ENCODE measurements around the gene FAM163B.

FAM163B gene

DNA sequence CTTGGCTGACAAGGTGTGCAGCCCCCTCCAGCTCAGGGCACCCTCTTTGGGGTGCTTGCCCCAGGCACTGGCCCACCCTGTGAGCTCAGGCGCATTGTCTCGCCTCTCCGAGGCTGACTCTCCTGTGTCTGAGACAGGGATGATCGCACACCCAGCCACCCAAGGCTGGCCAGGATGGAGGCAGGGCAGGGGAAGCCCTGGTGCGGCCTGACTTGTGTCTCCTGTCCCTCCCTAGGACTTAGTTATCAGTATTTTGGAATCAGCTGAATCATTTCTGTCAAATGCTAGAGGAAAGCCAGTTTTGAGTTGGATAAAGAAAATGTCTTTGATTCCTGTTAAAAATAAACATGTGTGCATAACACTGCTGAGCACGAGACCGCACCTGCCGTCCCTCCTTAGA, 24.5 kb upstream of the FAM163B start:
- peak overlapping the region in 2 of 3 experiments; percentile 47 to 54 for H3K27ac Mint-ChIP-seq
- H3K4me1 Mint-ChIP-seq: peaks cover 48% of the 10 kb centered on the region
- H3K9me3 Mint-ChIP-seq: no peaks in the 10 kb centered on the region
- peaks cover 47% of the 10 kb centered on the region for H3K27me3 Mint-ChIP-seq (ENCODE audit: low read depth)
- peak overlapping the region in 1 of 3 experiments; percentile 16 for H3K4me3 Mint-ChIP-seq
- TF ChIP-seq, protein P1, sequence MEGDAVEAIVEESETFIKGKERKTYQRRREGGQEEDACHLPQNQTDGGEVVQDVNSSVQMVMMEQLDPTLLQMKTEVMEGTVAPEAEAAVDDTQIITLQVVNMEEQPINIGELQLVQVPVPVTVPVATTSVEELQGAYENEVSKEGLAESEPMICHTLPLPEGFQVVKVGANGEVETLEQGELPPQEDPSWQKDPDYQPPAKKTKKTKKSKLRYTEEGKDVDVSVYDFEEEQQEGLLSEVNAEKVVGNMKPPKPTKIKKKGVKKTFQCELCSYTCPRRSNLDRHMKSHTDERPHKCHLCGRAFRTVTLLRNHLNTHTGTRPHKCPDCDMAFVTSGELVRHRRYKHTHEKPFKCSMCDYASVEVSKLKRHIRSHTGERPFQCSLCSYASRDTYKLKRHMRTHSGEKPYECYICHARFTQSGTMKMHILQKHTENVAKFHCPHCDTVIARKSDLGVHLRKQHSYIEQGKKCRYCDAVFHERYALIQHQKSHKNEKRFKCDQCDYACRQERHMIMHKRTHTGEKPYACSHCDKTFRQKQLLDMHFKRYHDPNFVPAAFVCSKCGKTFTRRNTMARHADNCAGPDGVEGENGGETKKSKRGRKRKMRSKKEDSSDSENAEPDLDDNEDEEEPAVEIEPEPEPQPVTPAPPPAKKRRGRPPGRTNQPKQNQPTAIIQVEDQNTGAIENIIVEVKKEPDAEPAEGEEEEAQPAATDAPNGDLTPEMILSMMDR (IDR thresholded peaks at IDR 0.05; ENCODE audit: unreplicated experiment in 3 of 3): no peak
- H3K36me3 Mint-ChIP-seq (ENCODE audit: low read depth): no peaks in the 10 kb centered on the region

DNA sequence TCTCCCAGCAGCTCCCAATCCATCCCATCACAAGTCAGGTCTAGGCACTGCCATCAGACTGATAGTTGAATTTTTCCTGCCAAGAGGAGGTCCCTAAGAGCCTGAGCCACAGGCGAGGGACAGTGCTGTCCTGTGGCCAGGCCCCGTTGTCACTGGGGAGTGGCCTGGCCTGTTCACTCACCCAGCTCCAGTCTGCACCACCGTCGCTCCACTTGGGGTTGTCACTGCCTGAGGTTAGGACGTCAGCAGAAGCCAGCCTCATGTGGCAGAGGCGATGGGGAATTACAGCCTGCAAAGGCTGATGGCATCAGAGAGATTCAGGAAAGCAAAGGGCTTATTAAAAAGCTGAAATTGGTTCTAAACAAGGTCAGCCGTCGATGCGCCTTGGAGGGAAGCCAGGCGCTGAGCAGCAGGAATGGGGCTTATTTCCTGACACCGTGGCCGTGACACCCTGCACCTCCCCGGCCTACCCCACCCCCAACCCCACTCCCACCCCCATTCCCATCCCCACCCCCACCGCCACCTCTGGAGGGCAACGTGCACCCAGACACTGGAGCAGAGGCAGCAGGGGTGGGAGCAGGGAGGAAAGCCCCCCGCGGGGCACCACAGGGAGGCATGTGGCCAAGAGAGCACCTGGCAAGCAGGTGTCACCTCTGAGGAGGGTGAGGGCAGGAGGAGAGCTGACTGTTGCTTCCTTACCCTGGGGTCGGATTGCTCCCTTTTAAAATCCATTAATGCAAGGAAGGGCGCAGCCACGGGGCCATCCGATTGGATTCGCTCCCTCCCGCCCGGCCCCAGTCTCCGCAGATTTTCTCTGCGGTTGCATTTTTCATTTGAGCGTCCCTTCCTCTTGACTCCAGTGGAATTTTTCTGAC, 23.9 kb upstream of the FAM163B start:
- peak overlapping the region in 1 of 3 experiments; percentile 51 for H3K4me3 Mint-ChIP-seq
- TF ChIP-seq, protein P1 (IDR thresholded peaks at IDR 0.05; ENCODE audit: unreplicated experiment in 3 of 3): no peak
- H3K36me3 Mint-ChIP-seq (ENCODE audit: low read depth): no peaks in the 10 kb centered on the region
- no peaks in the 10 kb centered on the region for H3K9me3 Mint-ChIP-seq
- H3K27me3 Mint-ChIP-seq (ENCODE audit: low read depth): peaks cover 41% of the 10 kb centered on the region
- peaks cover 41% of the 10 kb centered on the region for H3K4me1 Mint-ChIP-seq
- peak overlapping the region in 2 of 3 experiments; percentile 33 to 45 for H3K27ac Mint-ChIP-seq

DNA sequence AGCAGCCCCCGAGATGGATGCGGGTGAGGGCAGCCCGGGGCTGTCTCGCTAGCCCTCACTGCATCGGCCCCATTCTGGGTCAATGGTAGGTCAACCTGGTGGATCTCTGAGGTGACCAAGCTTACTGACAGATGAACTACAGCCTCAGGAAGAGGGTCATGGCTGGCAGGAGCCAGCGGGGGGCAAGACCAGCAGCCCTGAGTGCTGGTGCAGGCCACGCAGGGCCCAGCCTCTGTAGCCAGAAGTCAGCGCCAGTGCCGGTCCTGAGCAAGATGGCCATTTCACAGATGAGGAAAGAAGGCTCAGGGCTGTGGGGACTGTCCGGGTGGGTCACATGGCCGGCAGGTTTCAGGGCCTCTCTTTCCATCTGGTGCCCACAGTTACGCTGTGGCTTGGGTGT, 21.9 kb upstream of the FAM163B start:
- Mint-ChIP-seq H3K4me3 (no peak overlapping the region), H3K36me3 (ENCODE audit: low read depth) (no peaks in the 10 kb centered on the region), H3K9me3 (peaks cover 10% of the 10 kb centered on the region), H3K27ac (no peak overlapping the region), H3K4me1 (peaks cover 29% of the 10 kb centered on the region), H3K27me3 (ENCODE audit: low read depth) (peaks cover 39% of the 10 kb centered on the region)
- TF ChIP-seq, protein P1 (IDR thresholded peaks at IDR 0.05; ENCODE audit: unreplicated experiment in 3 of 3): no peak

DNA sequence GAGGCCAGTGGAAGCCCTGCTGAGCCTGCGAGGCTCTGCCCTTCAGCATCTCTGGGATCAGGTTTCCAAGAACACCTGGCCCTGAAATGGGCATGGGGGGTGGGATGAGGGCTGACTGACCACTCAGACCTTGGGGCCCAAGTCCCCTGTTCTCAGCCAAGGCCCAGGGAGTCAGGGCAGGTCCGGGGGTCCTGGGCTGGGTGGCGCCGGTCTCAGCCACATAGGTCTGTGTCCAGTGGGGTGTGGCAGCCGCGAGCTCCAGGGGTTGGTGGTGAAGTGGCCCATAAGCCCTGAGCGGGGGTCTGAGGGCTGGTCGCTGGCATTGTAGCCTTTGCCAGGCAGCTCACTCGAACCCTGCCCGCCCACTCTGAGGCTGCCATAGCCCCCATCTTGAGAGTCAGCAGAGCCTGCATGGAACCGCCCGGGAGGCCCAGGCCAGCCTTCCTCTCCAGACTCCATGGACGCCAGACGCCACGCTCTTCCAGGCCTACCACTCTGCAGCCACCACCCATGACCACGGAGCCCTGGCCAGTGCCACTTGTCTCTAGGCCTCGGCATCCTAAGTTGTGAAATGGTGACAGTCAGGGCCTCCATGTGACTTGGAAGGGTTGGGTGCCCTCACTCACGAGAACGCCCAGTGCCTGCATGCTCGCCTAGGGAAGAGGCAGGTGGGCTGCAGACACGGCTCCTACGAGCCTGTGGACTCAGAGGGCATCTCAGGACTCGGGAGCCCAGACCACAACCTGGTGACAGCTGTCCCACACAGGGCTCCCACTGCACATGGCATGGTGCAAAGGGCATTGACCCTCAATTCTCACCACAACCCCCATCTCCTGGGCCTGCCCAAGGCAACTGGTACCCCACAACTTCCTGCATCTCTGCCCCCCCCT, 20.3 kb upstream of the FAM163B start:
- TF ChIP-seq, protein P1 (IDR thresholded peaks at IDR 0.05; ENCODE audit: unreplicated experiment in 3 of 3): no peak
- H3K27ac Mint-ChIP-seq: no peak overlapping the region
- peaks cover 15% of the 10 kb centered on the region for H3K4me1 Mint-ChIP-seq
- H3K36me3 Mint-ChIP-seq (ENCODE audit: low read depth): no peaks in the 10 kb centered on the region
- H3K9me3 Mint-ChIP-seq: peaks cover 20% of the 10 kb centered on the region
- H3K4me3 Mint-ChIP-seq: no peak overlapping the region
- H3K27me3 Mint-ChIP-seq (ENCODE audit: low read depth): peaks cover 36% of the 10 kb centered on the region

DNA sequence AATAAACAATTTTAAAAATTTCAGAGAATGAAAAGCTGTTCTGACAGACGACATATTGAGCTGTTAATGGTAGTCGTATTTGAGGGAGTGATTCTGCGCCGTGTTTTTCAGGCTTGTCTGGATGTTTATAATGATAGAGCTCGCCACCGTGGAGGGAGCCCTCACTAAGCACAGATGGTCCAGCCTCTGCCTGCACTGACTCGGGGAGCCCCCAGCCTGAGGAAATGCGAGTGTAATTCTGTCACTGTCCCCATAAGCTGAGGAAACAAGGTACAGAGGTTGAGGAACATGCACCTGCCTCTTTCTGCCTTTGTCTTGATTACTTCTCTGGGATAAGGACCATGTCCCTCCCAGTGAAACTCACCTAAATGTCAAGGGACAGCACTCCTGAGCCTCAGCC, 19.6 kb upstream of the FAM163B start:
- no peaks in the 10 kb centered on the region for H3K36me3 Mint-ChIP-seq (ENCODE audit: low read depth)
- peaks cover 11% of the 10 kb centered on the region for H3K4me1 Mint-ChIP-seq
- H3K27ac Mint-ChIP-seq: no peak overlapping the region
- TF ChIP-seq, protein P1 (IDR thresholded peaks at IDR 0.05; ENCODE audit: unreplicated experiment in 3 of 3): no peak
- no peak overlapping the region for H3K4me3 Mint-ChIP-seq
- H3K9me3 Mint-ChIP-seq: peaks cover 23% of the 10 kb centered on the region
- peaks cover 33% of the 10 kb centered on the region for H3K27me3 Mint-ChIP-seq (ENCODE audit: low read depth)

Data from nephron (organoid).